WTC11 (cell line): ENCODE measurements around the gene HEPHL1.

Experiments used
- JUN ChIP-seq: sonication (generic); formaldehyde crosslinking; IDR thresholded peaks from 2 replicates; pipeline ENCODE4 v1.8.0; 2023; ENCODE audit warnings: mild to moderate bottlenecking, missing genetic modification reagents
- MXD4 ChIP-seq: fragments of 250-450 bp; sonication (Bioruptor Pico); IDR thresholded peaks from 2 replicates; pipeline ENCODE4 v1.8.0; 2021; ENCODE audit warnings: mild to moderate bottlenecking, moderate library complexity, borderline replicate concordance
- NFYB ChIP-seq: sonication (generic); formaldehyde crosslinking; conservative IDR thresholded peaks from 2 replicates; pipeline ENCODE4 v1.8.0; 2022; ENCODE audit warnings: low read depth, missing genetic modification reagents
- ZNF121 ChIP-seq: sonication (generic); formaldehyde crosslinking; IDR thresholded peaks from 2 replicates; pipeline ENCODE4 v1.8.0; 2023; ENCODE audit warnings: missing genetic modification reagents
- ZNF423 ChIP-seq: fragments of 250-450 bp; sonication (Bioruptor Pico); IDR thresholded peaks from 2 replicates; pipeline ENCODE4 v2.1.2; 2022; ENCODE audit warnings: mild to moderate bottlenecking, moderate library complexity
- TF ChIP-seq, protein P1 (sequence below): fragments of 200-600 bp; IDR thresholded peaks from 2 replicates; pipeline ENCODE4 v1.8.0; 2022; ENCODE audit warnings: antibody characterized with exemption
- TF ChIP-seq, protein P2 (sequence below): sonication (generic); formaldehyde crosslinking; IDR thresholded peaks from 2 replicates; pipeline ENCODE4 v1.8.1; 2022; ENCODE audit warnings: low read depth, mild to moderate bottlenecking, moderate library complexity, missing genetic modification reagents, borderline replicate concordance
- TF ChIP-seq, protein P3 (sequence below): sonication (generic); formaldehyde crosslinking; IDR thresholded peaks from 2 replicates; pipeline ENCODE4 v1.8.1; 2023; ENCODE audit warnings: mild to moderate bottlenecking, missing genetic modification reagents
- TF ChIP-seq, protein P4 (sequence below): sonication (generic); formaldehyde crosslinking; IDR thresholded peaks from 2 replicates; pipeline ENCODE4 v1.8.1; 2023; ENCODE audit warnings: mild to moderate bottlenecking, missing genetic modification reagents, moderate library complexity
- TF ChIP-seq, protein P5 (sequence below): sonication (generic); formaldehyde crosslinking; IDR thresholded peaks from 2 replicates; pipeline ENCODE4 v1.8.1; 2022; ENCODE audit warnings: missing genetic modification reagents, borderline replicate concordance
- TF ChIP-seq, protein P6 (sequence below): sonication (generic); formaldehyde crosslinking; IDR thresholded peaks from 2 replicates; pipeline ENCODE4 v1.8.0; 2023; ENCODE audit warnings: missing genetic modification reagents

DNA sequence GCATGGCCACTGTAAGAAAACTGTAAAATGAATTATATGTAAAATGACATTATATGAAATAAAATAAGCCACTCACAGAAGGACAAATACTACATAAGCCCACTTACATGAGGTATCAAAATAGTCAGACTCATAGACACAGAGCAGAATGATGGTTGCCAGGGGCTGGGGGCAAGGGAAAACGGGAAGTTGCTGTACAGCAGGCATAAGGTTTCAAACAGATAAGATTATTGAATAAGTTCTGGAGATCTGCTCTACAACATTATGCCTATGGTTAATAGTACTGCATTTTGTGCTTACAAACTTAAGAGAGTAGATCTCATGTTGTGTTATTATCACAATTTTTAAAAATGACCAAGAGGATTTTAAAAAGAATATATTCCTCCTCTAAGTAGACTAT is 32.7 kb upstream of the HEPHL1 start:
- TF ChIP-seq, protein P1, sequence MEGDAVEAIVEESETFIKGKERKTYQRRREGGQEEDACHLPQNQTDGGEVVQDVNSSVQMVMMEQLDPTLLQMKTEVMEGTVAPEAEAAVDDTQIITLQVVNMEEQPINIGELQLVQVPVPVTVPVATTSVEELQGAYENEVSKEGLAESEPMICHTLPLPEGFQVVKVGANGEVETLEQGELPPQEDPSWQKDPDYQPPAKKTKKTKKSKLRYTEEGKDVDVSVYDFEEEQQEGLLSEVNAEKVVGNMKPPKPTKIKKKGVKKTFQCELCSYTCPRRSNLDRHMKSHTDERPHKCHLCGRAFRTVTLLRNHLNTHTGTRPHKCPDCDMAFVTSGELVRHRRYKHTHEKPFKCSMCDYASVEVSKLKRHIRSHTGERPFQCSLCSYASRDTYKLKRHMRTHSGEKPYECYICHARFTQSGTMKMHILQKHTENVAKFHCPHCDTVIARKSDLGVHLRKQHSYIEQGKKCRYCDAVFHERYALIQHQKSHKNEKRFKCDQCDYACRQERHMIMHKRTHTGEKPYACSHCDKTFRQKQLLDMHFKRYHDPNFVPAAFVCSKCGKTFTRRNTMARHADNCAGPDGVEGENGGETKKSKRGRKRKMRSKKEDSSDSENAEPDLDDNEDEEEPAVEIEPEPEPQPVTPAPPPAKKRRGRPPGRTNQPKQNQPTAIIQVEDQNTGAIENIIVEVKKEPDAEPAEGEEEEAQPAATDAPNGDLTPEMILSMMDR: no peak
- TF ChIP-seq MXD4 (CRISPR knock-in tag) (no peak), JUN (CRISPR knock-in tag) (no peak), ZNF423 (CRISPR knock-in tag) (no peak), ZNF121 (CRISPR knock-in tag) (no peak), NFYB (CRISPR knock-in tag) (no peak)
- TF ChIP-seq, protein P2, sequence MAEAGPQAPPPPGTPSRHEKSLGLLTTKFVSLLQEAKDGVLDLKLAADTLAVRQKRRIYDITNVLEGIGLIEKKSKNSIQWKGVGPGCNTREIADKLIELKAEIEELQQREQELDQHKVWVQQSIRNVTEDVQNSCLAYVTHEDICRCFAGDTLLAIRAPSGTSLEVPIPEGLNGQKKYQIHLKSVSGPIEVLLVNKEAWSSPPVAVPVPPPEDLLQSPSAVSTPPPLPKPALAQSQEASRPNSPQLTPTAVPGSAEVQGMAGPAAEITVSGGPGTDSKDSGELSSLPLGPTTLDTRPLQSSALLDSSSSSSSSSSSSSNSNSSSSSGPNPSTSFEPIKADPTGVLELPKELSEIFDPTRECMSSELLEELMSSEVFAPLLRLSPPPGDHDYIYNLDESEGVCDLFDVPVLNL (CRISPR knock-in tag): no peak
- TF ChIP-seq, protein P3, sequence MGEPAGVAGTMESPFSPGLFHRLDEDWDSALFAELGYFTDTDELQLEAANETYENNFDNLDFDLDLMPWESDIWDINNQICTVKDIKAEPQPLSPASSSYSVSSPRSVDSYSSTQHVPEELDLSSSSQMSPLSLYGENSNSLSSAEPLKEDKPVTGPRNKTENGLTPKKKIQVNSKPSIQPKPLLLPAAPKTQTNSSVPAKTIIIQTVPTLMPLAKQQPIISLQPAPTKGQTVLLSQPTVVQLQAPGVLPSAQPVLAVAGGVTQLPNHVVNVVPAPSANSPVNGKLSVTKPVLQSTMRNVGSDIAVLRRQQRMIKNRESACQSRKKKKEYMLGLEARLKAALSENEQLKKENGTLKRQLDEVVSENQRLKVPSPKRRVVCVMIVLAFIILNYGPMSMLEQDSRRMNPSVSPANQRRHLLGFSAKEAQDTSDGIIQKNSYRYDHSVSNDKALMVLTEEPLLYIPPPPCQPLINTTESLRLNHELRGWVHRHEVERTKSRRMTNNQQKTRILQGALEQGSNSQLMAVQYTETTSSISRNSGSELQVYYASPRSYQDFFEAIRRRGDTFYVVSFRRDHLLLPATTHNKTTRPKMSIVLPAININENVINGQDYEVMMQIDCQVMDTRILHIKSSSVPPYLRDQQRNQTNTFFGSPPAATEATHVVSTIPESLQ: no peak
- TF ChIP-seq, protein P4, sequence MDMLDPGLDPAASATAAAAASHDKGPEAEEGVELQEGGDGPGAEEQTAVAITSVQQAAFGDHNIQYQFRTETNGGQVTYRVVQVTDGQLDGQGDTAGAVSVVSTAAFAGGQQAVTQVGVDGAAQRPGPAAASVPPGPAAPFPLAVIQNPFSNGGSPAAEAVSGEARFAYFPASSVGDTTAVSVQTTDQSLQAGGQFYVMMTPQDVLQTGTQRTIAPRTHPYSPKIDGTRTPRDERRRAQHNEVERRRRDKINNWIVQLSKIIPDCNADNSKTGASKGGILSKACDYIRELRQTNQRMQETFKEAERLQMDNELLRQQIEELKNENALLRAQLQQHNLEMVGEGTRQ (CRISPR knock-in tag): no peak
- TF ChIP-seq, protein P5, sequence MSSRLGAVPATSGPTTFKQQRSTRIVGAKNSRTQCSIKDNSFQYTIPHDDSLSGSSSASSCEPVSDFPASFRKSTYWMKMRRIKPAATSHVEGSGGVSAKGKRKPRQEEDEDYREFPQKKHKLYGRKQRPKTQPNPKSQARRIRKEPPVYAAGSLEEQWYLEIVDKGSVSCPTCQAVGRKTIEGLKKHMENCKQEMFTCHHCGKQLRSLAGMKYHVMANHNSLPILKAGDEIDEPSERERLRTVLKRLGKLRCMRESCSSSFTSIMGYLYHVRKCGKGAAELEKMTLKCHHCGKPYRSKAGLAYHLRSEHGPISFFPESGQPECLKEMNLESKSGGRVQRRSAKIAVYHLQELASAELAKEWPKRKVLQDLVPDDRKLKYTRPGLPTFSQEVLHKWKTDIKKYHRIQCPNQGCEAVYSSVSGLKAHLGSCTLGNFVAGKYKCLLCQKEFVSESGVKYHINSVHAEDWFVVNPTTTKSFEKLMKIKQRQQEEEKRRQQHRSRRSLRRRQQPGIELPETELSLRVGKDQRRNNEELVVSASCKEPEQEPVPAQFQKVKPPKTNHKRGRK: no peak
- TF ChIP-seq, protein P6, sequence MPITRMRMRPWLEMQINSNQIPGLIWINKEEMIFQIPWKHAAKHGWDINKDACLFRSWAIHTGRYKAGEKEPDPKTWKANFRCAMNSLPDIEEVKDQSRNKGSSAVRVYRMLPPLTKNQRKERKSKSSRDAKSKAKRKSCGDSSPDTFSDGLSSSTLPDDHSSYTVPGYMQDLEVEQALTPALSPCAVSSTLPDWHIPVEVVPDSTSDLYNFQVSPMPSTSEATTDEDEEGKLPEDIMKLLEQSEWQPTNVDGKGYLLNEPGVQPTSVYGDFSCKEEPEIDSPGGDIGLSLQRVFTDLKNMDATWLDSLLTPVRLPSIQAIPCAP: no peak
